G401 (cell line): ENCODE results near the gene ALDH3B1. TPM values are rescaled to one million over a fixed set of nuclear protein-coding genes. Genes with fewer than 3 reads are reported as not detected.
A peak's percentile ranks its signal among the peaks of the same experiment; 100 is the strongest.
"Not testable (repeated sequence)": the region's sequence is repeated elsewhere in the genome, so short reads cannot be mapped to it uniquely, and the experiment has no call there.

ENCODE experiments used
- DNase-seq: peaks from one replicate; pipeline ENCODE4 v3.0.0-alpha.2; 2015; ENCODE audit warnings: low spot score
- in situ Hi-C: cut with HindIII; loops from 2 replicates; pipeline ENCODE4 v1.10.0; 2016; ENCODE audit warnings: low sequenced_read_pairs, mixed read lengths
- total RNA-seq: library from RNA; depleted of rRNA; stranded (reverse); fragments of >200 nt; shearing (Covaris generic); gene quantifications from 2 replicates; pipeline ENCODE4 v1.2.3, GENCODE V29; 2014; rRNA removed

Gene ALDH3B1
- total RNA-seq = 1.2 and 2.1 TPM in 2 replicates

GRCh38 chr11:68010090-68011041 is at the start of gene ALDH3B1:
ALDH3B1 (plus strand) TSS chr11:68010327; CDS start chr11:68015298, 4,971 bp downstream.
- DNase-seq = peak; percentile 41
- in situ Hi-C loops = no loop called here

- in situ Hi-C loops, DNase-seq: not testable (repeated sequence)
Observed at GRCh38 chr11:67963217-67963616, 46.9 kb upstream of the ALDH3B1 start.

- DNase-seq, in situ Hi-C loops: not testable (repeated sequence)
Observed at GRCh38 chr11:67963879-67964278, 46.2 kb upstream of the ALDH3B1 start.

- in situ Hi-C loops, DNase-seq: not testable (repeated sequence)
Observed at GRCh38 chr11:67964746-67965145, 45.4 kb upstream of the ALDH3B1 start.

- DNase-seq, in situ Hi-C loops: not testable (repeated sequence)
Observed at GRCh38 chr11:67965830-67966348, 44.2 kb upstream of the ALDH3B1 start.

- in situ Hi-C loops, DNase-seq: not testable (repeated sequence)
Observed at GRCh38 chr11:67974746-67975145, 35.4 kb upstream of the ALDH3B1 start.

- in situ Hi-C loops, DNase-seq: not testable (repeated sequence)
Observed at GRCh38 chr11:67978766-67979418, 31.2 kb upstream of the ALDH3B1 start.

GRCh38 chr11:67981226-67981625 is 28.9 kb upstream of the ALDH3B1 start:
- DNase-seq, in situ Hi-C loops: not testable (repeated sequence)

- DNase-seq, in situ Hi-C loops: not testable (repeated sequence)
Observed at GRCh38 chr11:67982255-67982857, 27.8 kb upstream of the ALDH3B1 start.

GRCh38 chr11:67983951-67984350 is 26.2 kb upstream of the ALDH3B1 start:
- DNase-seq = no peak

GRCh38 chr11:67985302-67985701 is 24.8 kb upstream of the ALDH3B1 start:
- in situ Hi-C loops, DNase-seq: not testable (repeated sequence)

More at GRCh38 chr11:67983951-67984350, 26.2 kb upstream of the ALDH3B1 start:
- in situ Hi-C loops = no loop called here

- in situ Hi-C loops = not testable (repeated sequence)
- peak; percentile 16 for DNase-seq
Observed at GRCh38 chr11:67990546-67991346, 19.4 kb upstream of the ALDH3B1 start.

GRCh38 chr11:67991347-67992121 is 18.6 kb upstream of the ALDH3B1 start:
- in situ Hi-C loops, DNase-seq: not testable (repeated sequence)

- DNase-seq, in situ Hi-C loops: not testable (repeated sequence)
Observed at GRCh38 chr11:67993821-67994220, 16.3 kb upstream of the ALDH3B1 start.

GRCh38 chr11:67994387-67994786 is 15.7 kb upstream of the ALDH3B1 start:
- in situ Hi-C loops, DNase-seq: not testable (repeated sequence)

GRCh38 chr11:67995129-67995528 is 15.0 kb upstream of the ALDH3B1 start:
- DNase-seq, in situ Hi-C loops: not testable (repeated sequence)

- in situ Hi-C loops, DNase-seq: not testable (repeated sequence)
Observed at GRCh38 chr11:67995579-67995978, 14.5 kb upstream of the ALDH3B1 start.

GRCh38 chr11:67996051-67996450 is 14.1 kb upstream of the ALDH3B1 start:
- in situ Hi-C loops = no loop called here
- no peak for DNase-seq
